Breast epithelium (tissue), 4 donors: Measurements from ENCODE around the gene VGLL4. TPM values are rescaled to one million over a fixed set of nuclear protein-coding genes. Genes with fewer than 3 reads are reported as not detected.

ENCODE experiments used
- DNase-seq, 2 donors: peaks; one replicate each; pipeline ENCODE4 v3.0.0-alpha.2; 2019; ENCODE audit warnings: low spot score in 2 of 2
- H3K27ac ChIP-seq, 2 donors: fragments of 200-600 bp; sonication (generic) in 1 of 2; one replicate each; pipeline ENCODE4 v1.5.1; 2016 to 2019; ENCODE audit warnings: mild to moderate bottlenecking in 1 of 2
- H3K27me3 ChIP-seq, 2 donors: fragments of 200-600 bp; sonication (generic) in 1 of 2; one replicate each; pipeline versions ENCODE4 v1.5.1 to v1.6.0; 2017 to 2019; ENCODE audit warnings: control low read depth in 1 of 2, mild to moderate bottlenecking in 1 of 2
- H3K36me3 ChIP-seq: fragments of 200-600 bp; one replicate; pipeline ENCODE4 v1.5.1; 2019
- H3K4me1 ChIP-seq, 2 donors: fragments of 200-600 bp; sonication (generic); one replicate each; pipeline ENCODE4 v1.5.1; 2016 to 2019; ENCODE audit warnings: control low read depth in 1 of 2
- H3K4me3 ChIP-seq, 3 donors: fragments of 200-600 bp; sonication (generic); 1 replicate in 2 of 3; 2 replicates in 1 of 3; pipeline ENCODE4 v1.5.1; 2016 to 2019; ENCODE audit warnings: mild to moderate bottlenecking in 3 of 3, moderate library complexity in 2 of 3
- H3K9me3 ChIP-seq, 2 donors: fragments of 200-600 bp; sonication (generic) in 1 of 2; one replicate each; pipeline ENCODE4 v1.5.1; 2016 to 2019; ENCODE audit warnings: control low read depth in 1 of 2
- POLR2A ChIP-seq: fragments of 450-650 bp; IDR thresholded peaks from one replicate; pipeline ENCODE4 v1.6.1; 2016; ENCODE audit warnings: antibody characterized with exemption, mild to moderate bottlenecking, moderate library complexity
- POLR2AphosphoS5 ChIP-seq, 3 donors: sonication (generic); formaldehyde crosslinking; IDR thresholded peaks; one replicate each; pipeline ENCODE4 v1.6.1; 2017; ENCODE audit warnings: antibody characterized with exemption in 3 of 3
- intact Hi-C: fragments of 100-400 bp; cut with DNase I; formaldehyde crosslinking; loops from one replicate; pipeline ENCODE4 v1.15.1; 2023; ENCODE audit warnings: low total_unique reads
- total RNA-seq, 3 donors: library from RNA; depleted of rRNA; stranded (reverse); fragments of >200 nt; gene quantifications; one replicate each; pipeline ENCODE4 v1.1.0, GENCODE V29; 2016
- TF ChIP-seq, protein P1 (sequence below), 3 donors: fragments of 450-650 bp; IDR thresholded peaks; one replicate each; pipeline ENCODE4 v1.5.1; 2016 to 2017; ENCODE audit warnings: antibody characterized with exemption in 3 of 3, mild to moderate bottlenecking in 3 of 3, moderate library complexity in 3 of 3

The VGLL4 gene
- total RNA-seq, 3 donors from 2014 or later: 48.0 to 90.0 (median 68.5) TPM

DNA sequence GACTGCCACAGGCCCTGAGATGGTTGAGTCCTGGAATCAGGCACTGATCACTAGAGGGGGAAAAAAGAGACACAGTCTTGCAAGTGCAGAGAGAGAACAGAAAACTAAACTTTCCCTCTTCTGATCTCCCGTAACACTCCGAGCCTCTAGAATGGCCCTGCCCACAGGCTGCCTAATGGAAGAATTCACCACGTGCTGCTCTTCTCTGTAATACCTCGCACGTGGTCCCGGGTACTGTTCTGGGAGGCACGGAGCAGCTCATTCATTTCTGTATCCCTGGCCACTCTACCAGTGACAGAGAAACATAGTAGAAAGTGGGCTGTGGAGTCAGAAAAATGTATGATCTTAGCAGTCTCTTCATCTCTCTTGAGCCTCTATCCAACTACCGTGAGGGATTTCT, 30.4 kb downstream of the VGLL4 start:
- intact Hi-C loops: no loop called here
- H3K4me3 ChIP-seq: peak overlapping the region in 1 of 3 donors; percentile 5
- H3K4me1 ChIP-seq: peaks cover 6 to 21% of the 10 kb centered on the region in 2 donors
- no peak for DNase-seq
- no peaks in the 10 kb centered on the region for H3K27me3 ChIP-seq
- H3K36me3 ChIP-seq: no peaks in the 10 kb centered on the region
- TF ChIP-seq, protein P1, sequence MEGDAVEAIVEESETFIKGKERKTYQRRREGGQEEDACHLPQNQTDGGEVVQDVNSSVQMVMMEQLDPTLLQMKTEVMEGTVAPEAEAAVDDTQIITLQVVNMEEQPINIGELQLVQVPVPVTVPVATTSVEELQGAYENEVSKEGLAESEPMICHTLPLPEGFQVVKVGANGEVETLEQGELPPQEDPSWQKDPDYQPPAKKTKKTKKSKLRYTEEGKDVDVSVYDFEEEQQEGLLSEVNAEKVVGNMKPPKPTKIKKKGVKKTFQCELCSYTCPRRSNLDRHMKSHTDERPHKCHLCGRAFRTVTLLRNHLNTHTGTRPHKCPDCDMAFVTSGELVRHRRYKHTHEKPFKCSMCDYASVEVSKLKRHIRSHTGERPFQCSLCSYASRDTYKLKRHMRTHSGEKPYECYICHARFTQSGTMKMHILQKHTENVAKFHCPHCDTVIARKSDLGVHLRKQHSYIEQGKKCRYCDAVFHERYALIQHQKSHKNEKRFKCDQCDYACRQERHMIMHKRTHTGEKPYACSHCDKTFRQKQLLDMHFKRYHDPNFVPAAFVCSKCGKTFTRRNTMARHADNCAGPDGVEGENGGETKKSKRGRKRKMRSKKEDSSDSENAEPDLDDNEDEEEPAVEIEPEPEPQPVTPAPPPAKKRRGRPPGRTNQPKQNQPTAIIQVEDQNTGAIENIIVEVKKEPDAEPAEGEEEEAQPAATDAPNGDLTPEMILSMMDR (IDR thresholded peaks at IDR 0.05): no peak
- no peak for TF ChIP-seq POLR2A
- TF ChIP-seq POLR2AphosphoS5 (IDR thresholded peaks at IDR 0.05): no peak
- no peaks in the 10 kb centered on the region for H3K9me3 ChIP-seq
- H3K27ac ChIP-seq: peak overlapping the region; percentile 45 to 65

DNA sequence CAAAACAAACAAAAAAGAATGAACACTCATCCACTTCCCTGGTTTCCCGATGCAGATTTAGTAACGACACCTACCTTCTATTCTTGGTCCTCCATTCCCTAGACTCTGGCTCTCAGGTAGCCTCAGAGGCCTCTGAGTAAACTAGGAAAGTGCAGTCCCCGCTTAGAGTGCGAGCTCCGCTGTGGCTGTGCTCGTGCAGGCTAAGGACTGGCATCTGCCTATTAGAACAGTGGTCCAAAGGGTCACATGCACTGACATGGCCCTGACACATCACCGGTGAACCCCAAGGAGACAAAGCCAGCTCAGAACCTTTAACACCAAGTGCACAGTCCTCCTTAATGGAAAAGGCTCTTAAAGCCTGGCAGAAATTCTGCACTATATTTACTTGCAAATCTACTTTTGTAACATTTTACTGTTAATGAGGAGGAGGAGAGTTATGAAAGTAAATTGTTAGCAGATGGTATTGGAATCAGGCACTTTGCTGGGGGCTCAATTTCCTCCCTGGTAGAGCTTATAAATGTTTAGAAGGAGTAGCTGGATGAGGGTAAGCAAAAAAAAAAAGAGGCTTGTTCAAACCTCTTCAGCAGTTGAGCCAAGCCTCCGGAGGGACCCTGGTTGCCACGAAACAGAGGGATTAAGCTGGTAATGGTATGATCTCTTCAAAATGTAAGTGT, 31.1 kb downstream of the VGLL4 start:
- H3K27me3 ChIP-seq: no peaks in the 10 kb centered on the region
- peak overlapping the region; percentile 45 to 67 for H3K27ac ChIP-seq
- H3K36me3 ChIP-seq: no peaks in the 10 kb centered on the region
- H3K4me1 ChIP-seq: peaks cover 6 to 21% of the 10 kb centered on the region in 2 donors
- no peaks in the 10 kb centered on the region for H3K9me3 ChIP-seq
- TF ChIP-seq, protein P1 (IDR thresholded peaks at IDR 0.05): no peak
- TF ChIP-seq POLR2AphosphoS5 (IDR thresholded peaks at IDR 0.05) (no peak), POLR2A (no peak)
- no peak overlapping the region for H3K4me3 ChIP-seq
- intact Hi-C loops: no loop called here
- no peak for DNase-seq

DNA sequence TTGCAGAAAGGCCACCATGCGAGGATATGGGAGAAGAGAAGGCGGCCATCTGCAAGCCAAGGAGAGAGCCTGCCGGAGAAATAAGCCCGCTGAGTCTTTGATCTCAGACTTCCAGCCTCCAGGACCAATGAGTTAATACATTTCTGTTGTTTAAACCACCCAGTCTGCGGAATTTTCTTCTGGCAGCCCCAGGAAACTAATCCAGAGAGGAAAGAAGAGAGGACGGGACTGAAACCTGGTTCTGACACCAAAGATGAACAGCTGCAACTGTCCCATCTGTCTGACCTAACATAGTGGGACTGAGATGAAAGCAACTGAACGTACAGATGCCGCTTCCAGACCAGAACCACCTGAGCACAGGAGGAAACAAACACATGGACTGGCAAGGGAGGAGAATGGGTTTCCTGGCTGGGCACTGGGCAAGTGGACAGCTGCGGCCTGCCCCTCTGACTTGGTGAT, 32.3 kb downstream of the VGLL4 start:
- TF ChIP-seq POLR2AphosphoS5 (IDR thresholded peaks at IDR 0.05) (no peak), POLR2A (no peak)
- TF ChIP-seq, protein P1 (IDR thresholded peaks at IDR 0.05): no peak
- Histone ChIP-seq H3K9me3 (no peaks in the 10 kb centered on the region), H3K27ac (peak overlapping the region; percentile 24 to 45), H3K27me3 (no peaks in the 10 kb centered on the region), H3K4me3 (peak overlapping the region in 1 of 3 donors; percentile 0), H3K36me3 (no peaks in the 10 kb centered on the region), H3K4me1 (peaks cover 6 to 20% of the 10 kb centered on the region in 2 donors)
- intact Hi-C loops: no loop called here
- no peak for DNase-seq

DNA sequence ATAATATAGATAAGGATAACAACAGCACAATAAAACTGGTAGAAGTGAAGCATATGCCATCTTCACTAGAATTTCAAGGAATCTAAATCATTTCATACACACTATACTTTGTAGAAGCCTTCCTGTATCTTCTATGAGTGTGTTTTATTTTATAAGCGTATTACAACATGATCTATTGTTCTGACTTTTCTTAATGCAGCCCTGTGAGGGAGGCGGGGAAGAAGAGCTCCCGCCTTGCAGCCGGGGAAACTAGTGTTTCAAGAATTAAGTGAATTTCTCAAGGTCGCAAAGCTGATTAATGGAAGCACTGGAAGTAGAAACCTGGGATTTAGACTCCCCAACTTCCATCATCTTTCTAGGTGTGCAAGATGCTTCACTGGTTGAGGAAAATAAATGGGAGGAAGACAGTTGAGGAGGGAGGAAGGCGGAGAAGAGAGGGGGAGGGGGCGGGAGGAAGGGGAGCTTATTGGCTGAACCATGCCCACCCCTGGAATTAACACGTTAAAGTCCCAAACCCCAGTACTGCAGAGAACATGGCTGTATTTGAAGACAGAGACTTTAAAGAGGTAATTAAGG, 32.9 kb downstream of the VGLL4 start:
- H3K9me3 ChIP-seq: no peaks in the 10 kb centered on the region
- peaks cover 6 to 14% of the 10 kb centered on the region in 2 donors for H3K4me1 ChIP-seq

More for the DNA sequence above, 32.9 kb downstream of the VGLL4 start:
- TF ChIP-seq POLR2AphosphoS5 (IDR thresholded peaks at IDR 0.05): no peak
- TF ChIP-seq, protein P1 (IDR thresholded peaks at IDR 0.05): no peak
- no peak for TF ChIP-seq POLR2A
- intact Hi-C loops: no loop called here
- Histone ChIP-seq H3K36me3 (no peaks in the 10 kb centered on the region), H3K27me3 (no peaks in the 10 kb centered on the region), H3K4me3 (no peak overlapping the region), H3K27ac (peak overlapping the region; percentile 44 to 63)
- no peak for DNase-seq
